Measurements from ENCODE around the gene CAMTA1. TPM values are rescaled to one million over a fixed set of nuclear protein-coding genes. Genes with fewer than 3 reads are reported as not detected.
A peak's percentile ranks its signal among the peaks of the same experiment; 100 is the strongest.

CAMTA1 gene
- total RNA-seq, 1 donor from 2014 or later, result 63.8 TPM

DNA sequence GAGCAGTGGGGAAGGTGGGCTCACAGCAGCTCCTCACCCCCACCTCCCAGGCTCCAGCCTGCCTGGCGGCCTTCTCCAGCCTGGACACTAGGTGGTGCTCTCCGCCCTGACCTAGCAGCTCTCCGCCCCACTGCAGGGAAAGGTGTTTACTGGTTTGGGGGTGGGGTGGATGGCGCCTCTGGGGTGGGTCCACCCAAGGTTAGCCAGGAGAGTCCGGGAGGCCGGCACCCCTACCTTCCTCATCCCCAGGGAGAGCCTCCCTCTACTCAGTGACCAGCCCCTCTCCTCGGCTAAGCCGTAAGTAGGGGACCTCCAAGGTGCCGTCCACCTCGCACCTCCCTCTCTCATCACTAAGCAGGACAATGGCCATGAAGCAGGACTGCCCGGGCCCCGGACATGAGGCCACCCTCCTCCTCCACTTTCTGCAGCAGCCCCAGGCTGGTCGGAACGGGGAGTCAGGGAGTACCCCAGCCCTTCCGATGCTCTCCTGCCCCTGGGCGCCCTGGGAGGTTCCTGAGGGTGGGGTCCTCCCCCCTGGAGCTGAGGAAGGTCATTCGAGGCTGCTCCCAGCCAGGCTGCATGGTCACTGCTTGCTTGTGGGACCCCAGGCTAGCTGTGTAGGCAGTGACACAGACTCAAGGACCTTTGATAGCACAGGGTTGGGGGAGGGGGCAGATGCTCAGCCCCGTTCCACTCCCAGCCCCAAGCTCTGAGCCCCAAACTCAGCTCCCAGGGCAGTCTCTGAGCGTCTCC lies 884.5 kb downstream of the CAMTA1 start:
- Mint-ChIP-seq H3K4me3 (ENCODE audit: unreplicated experiment) (no peak overlapping the region), H3K27ac (ENCODE audit: unreplicated experiment) (no peak overlapping the region), H3K36me3 (ENCODE audit: low read depth) (no peaks in the 10 kb centered on the region), H3K4me1 (ENCODE audit: low read depth) (no peaks in the 10 kb centered on the region), H3K27me3 (ENCODE audit: low read depth) (peaks cover 6% of the 10 kb centered on the region), H3K9me3 (ENCODE audit: low read depth) (no peaks in the 10 kb centered on the region)
- TF ChIP-seq CTCF (IDR thresholded peaks at IDR 0.05), result peak; percentile 87
- no peak for DNase-seq (ENCODE audit: low spot score)

DNA sequence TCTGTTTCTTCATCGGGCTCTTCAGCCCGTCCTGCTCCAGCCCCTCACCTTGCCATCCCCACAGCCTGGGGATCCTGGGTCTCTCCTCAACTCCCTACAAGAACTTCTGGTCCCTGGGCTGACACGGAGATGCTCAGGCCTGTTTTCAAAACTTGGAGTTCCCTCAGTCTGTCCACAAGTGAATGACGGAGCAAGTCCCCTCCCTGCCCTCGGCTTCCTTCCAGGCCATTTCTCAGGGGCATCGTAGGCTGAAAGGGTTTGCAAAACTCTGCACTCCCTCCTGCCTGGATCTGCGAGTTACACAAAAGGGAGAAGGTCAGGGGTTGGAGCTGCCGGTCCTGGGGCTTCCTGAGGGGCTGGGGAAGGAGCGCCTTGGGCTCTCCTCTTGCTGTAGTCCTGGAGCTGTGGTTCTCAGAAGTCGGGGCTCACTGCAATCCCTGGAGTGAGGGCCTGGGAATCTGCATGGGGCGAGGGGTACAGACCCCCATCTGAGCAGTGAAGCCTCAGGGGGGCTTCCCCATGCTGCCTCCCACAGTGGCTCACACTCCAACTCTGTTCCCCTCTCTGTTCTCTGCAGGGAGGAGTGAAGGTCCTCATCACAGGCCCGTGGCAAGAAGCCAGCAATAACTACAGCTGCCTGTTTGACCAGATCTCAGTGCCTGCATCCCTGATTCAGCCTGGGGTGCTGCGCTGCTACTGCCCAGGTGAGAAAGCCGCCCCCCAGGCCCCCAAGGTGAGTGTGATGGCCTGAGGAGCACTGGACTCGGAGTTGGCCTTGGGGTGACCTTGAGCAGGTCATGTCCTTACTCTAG lies 885.3 kb downstream of the CAMTA1 start:
- DNase-seq (ENCODE audit: low spot score), result no peak
- no peak overlapping the region for H3K27ac Mint-ChIP-seq (ENCODE audit: unreplicated experiment)
- H3K9me3 Mint-ChIP-seq (ENCODE audit: low read depth), result no peaks in the 10 kb centered on the region
- no peak for TF ChIP-seq CTCF (IDR thresholded peaks at IDR 0.05)
- no peak overlapping the region for H3K4me3 Mint-ChIP-seq (ENCODE audit: unreplicated experiment)
- H3K4me1 Mint-ChIP-seq (ENCODE audit: low read depth), result no peaks in the 10 kb centered on the region
- no peaks in the 10 kb centered on the region for H3K36me3 Mint-ChIP-seq (ENCODE audit: low read depth)
- H3K27me3 Mint-ChIP-seq (ENCODE audit: low read depth), result peaks cover 8% of the 10 kb centered on the region

DNA sequence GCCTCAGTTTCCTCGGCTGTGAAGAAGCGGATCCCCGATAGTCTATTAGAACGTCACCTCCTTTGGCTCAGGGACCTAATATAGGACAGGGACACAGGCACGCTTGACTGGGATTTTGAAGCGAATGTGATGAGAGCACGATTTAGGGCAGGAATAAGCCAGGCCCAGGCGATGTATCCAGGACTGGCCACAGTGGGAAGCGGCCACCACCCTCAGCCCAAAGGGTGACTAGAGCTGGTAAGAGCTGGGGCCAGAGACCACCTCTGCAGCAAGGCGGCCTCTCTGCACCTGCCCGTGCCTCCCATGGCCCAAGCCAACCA lies 885.9 kb downstream of the CAMTA1 start:
- no peak overlapping the region for H3K27ac Mint-ChIP-seq (ENCODE audit: unreplicated experiment)
- H3K27me3 Mint-ChIP-seq (ENCODE audit: low read depth), result peaks cover 9% of the 10 kb centered on the region
- no peak for TF ChIP-seq CTCF (IDR thresholded peaks at IDR 0.05)
- H3K4me1 Mint-ChIP-seq (ENCODE audit: low read depth), result no peaks in the 10 kb centered on the region
- no peaks in the 10 kb centered on the region for H3K9me3 Mint-ChIP-seq (ENCODE audit: low read depth)
- DNase-seq (ENCODE audit: low spot score), result no peak
- no peaks in the 10 kb centered on the region for H3K36me3 Mint-ChIP-seq (ENCODE audit: low read depth)
- no peak overlapping the region for H3K4me3 Mint-ChIP-seq (ENCODE audit: unreplicated experiment)

GRCh38 chr1:7671676-7672075 lies 886.4 kb downstream of the CAMTA1 start:
- Mint-ChIP-seq H3K4me3 (ENCODE audit: unreplicated experiment) (no peak overlapping the region), H3K9me3 (ENCODE audit: low read depth) (no peaks in the 10 kb centered on the region), H3K4me1 (ENCODE audit: low read depth) (no peaks in the 10 kb centered on the region), H3K27me3 (ENCODE audit: low read depth) (peaks cover 9% of the 10 kb centered on the region), H3K27ac (ENCODE audit: unreplicated experiment) (no peak overlapping the region), H3K36me3 (ENCODE audit: low read depth) (no peaks in the 10 kb centered on the region)
- no peak for DNase-seq (ENCODE audit: low spot score)
- TF ChIP-seq CTCF (IDR thresholded peaks at IDR 0.05), result no peak

DNA sequence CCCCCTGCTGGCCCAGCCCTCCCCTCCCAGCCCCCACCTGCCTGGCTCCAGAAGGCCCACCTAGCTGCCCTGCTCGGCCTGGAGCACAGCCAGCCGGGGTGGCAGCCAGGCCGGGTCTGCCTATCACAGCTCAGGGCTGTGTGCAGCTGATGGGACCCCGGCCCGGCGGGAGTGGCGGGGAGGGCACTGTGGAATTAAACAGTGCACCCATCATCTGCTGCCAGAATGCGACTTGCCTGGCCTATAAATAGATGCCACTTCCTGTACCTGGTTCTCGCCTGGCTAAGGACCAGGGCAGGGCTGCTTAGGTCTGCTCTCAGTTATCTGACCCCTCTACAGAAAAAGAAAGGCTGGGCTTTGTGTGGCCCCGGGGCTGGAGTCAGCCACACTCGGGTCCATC lies 887.6 kb downstream of the CAMTA1 start:
- Mint-ChIP-seq H3K36me3 (ENCODE audit: low read depth) (no peaks in the 10 kb centered on the region), H3K4me3 (ENCODE audit: unreplicated experiment) (no peak overlapping the region), H3K27me3 (ENCODE audit: low read depth) (peaks cover 9% of the 10 kb centered on the region), H3K27ac (ENCODE audit: unreplicated experiment) (no peak overlapping the region), H3K4me1 (ENCODE audit: low read depth) (no peaks in the 10 kb centered on the region), H3K9me3 (ENCODE audit: low read depth) (no peaks in the 10 kb centered on the region)
- no peak for TF ChIP-seq CTCF (IDR thresholded peaks at IDR 0.05)
- no peak for DNase-seq (ENCODE audit: low spot score)
